Measurements from ENCODE around the gene LMAN2. TPM values are rescaled to one million over a fixed set of nuclear protein-coding genes. Genes with fewer than 3 reads are reported as not detected.

The LMAN2 gene
- total RNA-seq, 2 experiments from 2014 or later = 116 to 144 TPM

DNA sequence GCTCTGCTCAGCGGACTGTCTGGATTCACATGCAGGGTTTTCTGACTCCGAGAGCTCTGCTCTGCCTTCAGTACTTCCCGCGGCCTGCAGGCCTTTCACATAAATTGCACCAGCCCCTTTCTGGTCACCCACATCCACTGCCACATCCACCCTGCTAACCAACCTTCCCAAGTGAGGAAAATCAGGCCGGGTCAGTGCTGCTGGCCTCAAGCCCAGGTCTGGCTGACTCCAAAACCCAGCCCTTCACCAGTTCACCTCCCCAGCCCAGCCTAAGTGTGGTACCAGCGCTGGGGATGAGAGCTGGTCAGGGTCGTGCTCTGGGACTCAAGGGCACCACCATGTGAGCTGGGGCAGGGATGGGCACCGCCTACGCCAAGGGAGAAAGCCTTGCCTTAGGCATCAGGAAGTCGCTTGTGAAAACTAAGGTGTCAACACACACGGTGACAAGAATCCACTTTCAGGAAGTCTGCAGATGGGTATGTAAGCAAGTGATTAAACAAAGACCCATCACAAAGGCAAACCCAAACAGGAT lies 12.3 kb downstream of the LMAN2 start:
- no peak for DNase-seq (ENCODE audit: low spot score)
- no TSS peak for BruUV-seq (replicated peaks)
- ChIA-PET CTCF (ENCODE audit: unreplicated experiment) (no interaction called here), POLR2A (no interaction called here)
- peaks cover 3% of the 10 kb centered on the region for H3K4me1 ChIP-seq (ENCODE audit: insufficient read depth, low read length, poor library complexity, severe bottlenecking)
- H3K4me2 ChIP-seq (ENCODE audit: low read length) = no peak overlapping the region
- H3K9me3 ChIP-seq (ENCODE audit: low read length) = no peaks in the 10 kb centered on the region
- H3K79me2 ChIP-seq (ENCODE audit: insufficient read depth, low read depth, low read length) = peaks cover 39% of the 10 kb centered on the region
- no peaks in the 10 kb centered on the region for H4K20me1 ChIP-seq (ENCODE audit: insufficient read depth, low read length)
- H3K36me3 ChIP-seq (ENCODE audit: insufficient read depth, low read length) = peaks cover 93% of the 10 kb centered on the region
- no peak overlapping the region for H3K27ac ChIP-seq (ENCODE audit: low read depth, low read length, poor library complexity, severe bottlenecking)
- intact Hi-C loops (cut with micrococcal nuclease; ENCODE audit: unreplicated experiment) = no loop called here
- H3K4me3 ChIP-seq (ENCODE audit: low read depth, low read length, poor library complexity, severe bottlenecking) = no peak overlapping the region
- H3K9me2 ChIP-seq (ENCODE audit: insufficient read depth, low read length) = no peaks in the 10 kb centered on the region
- H2AFZ ChIP-seq (ENCODE audit: low read length) = no peak overlapping the region
- TF ChIP-seq EZH2phosphoT487 (IDR thresholded peaks at IDR 0.05; ENCODE audit: borderline replicate concordance, low read depth, low read length) = no peak
- TF ChIP-seq, protein P1, sequence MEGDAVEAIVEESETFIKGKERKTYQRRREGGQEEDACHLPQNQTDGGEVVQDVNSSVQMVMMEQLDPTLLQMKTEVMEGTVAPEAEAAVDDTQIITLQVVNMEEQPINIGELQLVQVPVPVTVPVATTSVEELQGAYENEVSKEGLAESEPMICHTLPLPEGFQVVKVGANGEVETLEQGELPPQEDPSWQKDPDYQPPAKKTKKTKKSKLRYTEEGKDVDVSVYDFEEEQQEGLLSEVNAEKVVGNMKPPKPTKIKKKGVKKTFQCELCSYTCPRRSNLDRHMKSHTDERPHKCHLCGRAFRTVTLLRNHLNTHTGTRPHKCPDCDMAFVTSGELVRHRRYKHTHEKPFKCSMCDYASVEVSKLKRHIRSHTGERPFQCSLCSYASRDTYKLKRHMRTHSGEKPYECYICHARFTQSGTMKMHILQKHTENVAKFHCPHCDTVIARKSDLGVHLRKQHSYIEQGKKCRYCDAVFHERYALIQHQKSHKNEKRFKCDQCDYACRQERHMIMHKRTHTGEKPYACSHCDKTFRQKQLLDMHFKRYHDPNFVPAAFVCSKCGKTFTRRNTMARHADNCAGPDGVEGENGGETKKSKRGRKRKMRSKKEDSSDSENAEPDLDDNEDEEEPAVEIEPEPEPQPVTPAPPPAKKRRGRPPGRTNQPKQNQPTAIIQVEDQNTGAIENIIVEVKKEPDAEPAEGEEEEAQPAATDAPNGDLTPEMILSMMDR (conservative IDR thresholded peaks at IDR 0.05; ENCODE audit: low read length) = no peak

DNA sequence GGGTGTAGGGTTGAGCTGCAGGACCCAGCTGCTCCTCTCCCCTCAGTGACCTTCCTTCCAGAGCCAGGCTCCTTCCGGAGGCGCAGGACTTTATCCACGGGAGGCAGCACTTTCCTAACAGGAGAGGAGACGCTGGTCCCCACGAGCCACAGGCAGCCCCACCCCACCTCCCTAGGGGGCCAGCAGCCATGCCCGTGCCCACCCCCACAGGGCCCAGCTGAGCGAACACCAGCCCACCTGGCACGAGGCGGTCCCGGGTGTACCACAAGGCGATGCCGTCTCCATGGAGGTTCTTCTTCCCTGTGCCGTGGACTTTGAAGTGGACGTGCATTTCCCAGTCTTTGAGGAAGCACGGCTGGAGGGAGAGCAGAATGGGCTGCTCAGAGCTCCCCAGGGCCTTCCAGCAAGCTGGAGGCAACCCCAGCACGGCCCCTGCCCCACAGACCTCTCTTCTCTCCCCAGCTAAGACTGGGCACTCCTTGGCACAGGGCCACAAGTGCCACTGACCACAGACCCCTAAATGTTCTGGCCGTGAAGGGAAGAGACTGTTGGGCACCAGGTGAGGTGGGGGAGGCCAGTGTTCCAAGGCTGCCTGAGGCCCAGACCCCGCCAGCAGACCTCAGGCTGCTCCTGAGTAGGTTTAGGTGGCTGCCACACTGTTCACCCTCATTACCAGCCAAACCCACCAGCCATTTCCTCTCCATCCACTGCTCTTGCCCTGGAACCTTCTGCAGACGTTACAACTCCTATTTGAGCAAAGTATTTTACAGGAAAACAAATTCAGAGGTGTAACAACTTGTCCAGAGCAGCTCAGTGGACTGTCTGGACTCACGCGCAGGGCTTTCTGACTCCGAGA lies 13.0 kb downstream of the LMAN2 start:
- Histone ChIP-seq H3K9me3 (ENCODE audit: low read length) (no peaks in the 10 kb centered on the region), H4K20me1 (ENCODE audit: insufficient read depth, low read length) (no peaks in the 10 kb centered on the region), H3K36me3 (ENCODE audit: insufficient read depth, low read length) (peaks cover 93% of the 10 kb centered on the region), H3K9me2 (ENCODE audit: insufficient read depth, low read length) (no peaks in the 10 kb centered on the region), H3K27ac (ENCODE audit: low read depth, low read length, poor library complexity, severe bottlenecking) (no peak overlapping the region), H3K79me2 (ENCODE audit: insufficient read depth, low read depth, low read length) (peaks cover 32% of the 10 kb centered on the region), H2AFZ (ENCODE audit: low read length) (no peak overlapping the region), H3K4me3 (ENCODE audit: low read depth, low read length, poor library complexity, severe bottlenecking) (no peak overlapping the region), H3K4me1 (ENCODE audit: insufficient read depth, low read length, poor library complexity, severe bottlenecking) (peaks cover 3% of the 10 kb centered on the region), H3K4me2 (ENCODE audit: low read length) (no peak overlapping the region)
- intact Hi-C loops (cut with micrococcal nuclease; ENCODE audit: unreplicated experiment) = no loop called here
- POLR2A ChIA-PET = no interaction called here
- BruUV-seq (replicated peaks) = no TSS peak
- CTCF ChIA-PET (ENCODE audit: unreplicated experiment) = no interaction called here
- no peak for DNase-seq (ENCODE audit: low spot score)
- TF ChIP-seq, protein P1 (conservative IDR thresholded peaks at IDR 0.05; ENCODE audit: low read length) = no peak
- TF ChIP-seq EZH2phosphoT487 (IDR thresholded peaks at IDR 0.05; ENCODE audit: borderline replicate concordance, low read depth, low read length) = no peak

All from OCI-LY7 (cell line).